Sigmoid colon (tissue), 7 donors: ENCODE measurements around the gene HEPN1. TPM values are rescaled to one million over a fixed set of nuclear protein-coding genes. Genes with fewer than 3 reads are reported as not detected.

Experiments used
- DNase-seq: peaks from one replicate; pipeline ENCODE4 v3.0.0-alpha.2; 2019
- H3K27ac ChIP-seq, 4 donors: fragments of 200-600 bp; sonication (generic); one replicate each; pipeline ENCODE4 v1.5.1; 2016 to 2019; ENCODE audit warnings: mild to moderate bottlenecking in 1 of 4
- H3K27me3 ChIP-seq, 3 donors: fragments of 200-600 bp; sonication (generic); one replicate each; pipeline ENCODE4 v1.5.1; 2019; ENCODE audit warnings: mild to moderate bottlenecking in 1 of 3
- H3K36me3 ChIP-seq, 4 donors: fragments of 200-600 bp; sonication (generic); one replicate each; pipeline ENCODE4 v1.5.1; 2016 to 2019
- H3K4me1 ChIP-seq, 4 donors: fragments of 200-600 bp; sonication (generic); one replicate each; pipeline ENCODE4 v1.5.1; 2017 to 2019
- H3K4me3 ChIP-seq, 4 donors: fragments of 200-600 bp; sonication (generic); one replicate each; pipeline ENCODE4 v1.5.1; 2017 to 2019; ENCODE audit warnings: mild to moderate bottlenecking in 2 of 4, moderate library complexity in 1 of 4
- H3K9me3 ChIP-seq, 4 donors: fragments of 200-600 bp in 3 of 4; sonication (generic) in 3 of 4; one replicate each; pipeline versions ENCODE4 v1.5.1 to v1.6.1; 2013 to 2019
- CTCF ChIP-seq, 4 experiments: fragments of 450-650 bp in 3 of 4; fragments of 200-600 bp in 1 of 4; IDR thresholded peaks; one replicate each; pipeline ENCODE4 v1.5.1; 2016 to 2019; ENCODE audit warnings: antibody characterized with exemption in 4 of 4, mild to moderate bottlenecking in 3 of 4, moderate library complexity in 2 of 4
- EP300 ChIP-seq, 4 donors: sonication (generic); formaldehyde crosslinking; IDR thresholded peaks; one replicate each; pipeline ENCODE4 v1.6.1; 2017; ENCODE audit warnings: antibody characterized with exemption in 4 of 4
- POLR2A ChIP-seq, 2 donors: fragments of 450-650 bp; IDR thresholded peaks; one replicate each; pipeline ENCODE4 v1.6.1; 2016; ENCODE audit warnings: antibody characterized with exemption in 2 of 2, mild to moderate bottlenecking in 2 of 2, moderate library complexity in 2 of 2
- POLR2AphosphoS5 ChIP-seq, 4 donors: sonication (generic); formaldehyde crosslinking; IDR thresholded peaks; one replicate each; pipeline ENCODE4 v1.6.1; 2017; ENCODE audit warnings: antibody characterized with exemption in 4 of 4
- WGBS, 2 donors: extraction: QIAGEN DNeasy Blood & Tissue Kit; methylation state at CpG; one replicate each; pipeline ENCODE4 v1.1.7; 2013; 5-methylcytosine and 5-hydroxymethylcytosine counted together
- intact Hi-C: fragments of 100-400 bp; cut with DNase I; formaldehyde crosslinking; loops from one replicate; pipeline ENCODE4 v1.15.1; 2023
- polyA plus RNA-seq, 3 donors: library from polyadenylated mRNA; stranded (reverse); fragments of 200-250 nt; gene quantifications; one replicate each; pipeline ENCODE4 v1.2.3, GENCODE V29; 2013
- total RNA-seq, 4 donors: library from RNA; depleted of rRNA; stranded (reverse); fragments of >200 nt; gene quantifications; one replicate each; pipeline ENCODE4 v1.1.0, GENCODE V29; 2016
- donor health status: healthy with polysubstance abuse.
- donor health status: Bipolar disorder and iron deficiency.
- donor health status: healthy.

Gene HEPN1
- total and polyA plus RNA-seq, 7 donors: 0.04 TPM; not detected in 6

- Histone ChIP-seq H3K27ac (peak overlapping the region in 2 of 4 donors; percentile 55 to 74), H3K4me1 (peaks cover 0 to 8% (median 6%) of the 10 kb centered on the region in 4 donors), H3K27me3 (no peaks in the 10 kb centered on the region), H3K4me3 (no peak overlapping the region), H3K9me3 (no peaks in the 10 kb centered on the region), H3K36me3 (no peaks in the 10 kb centered on the region)
- peak; percentile 71 for DNase-seq
- no peak for TF ChIP-seq EP300 (IDR thresholded peaks at IDR 0.05)
- peak in 2 of 4 donors; percentile 19 to 43 for TF ChIP-seq POLR2AphosphoS5 (IDR thresholded peaks at IDR 0.05)
- intact Hi-C loops: no loop called here
- WGBS, 2 donors: 67 to 82% methylated on average over 5 of the region's 5 CpGs
Measured at GRCh38 chr11:124900464-124900863, 18.6 kb upstream of the HEPN1 start.

GRCh38 chr11:124902616-124903015 lies 16.4 kb upstream of the HEPN1 start:
- Histone ChIP-seq H3K27me3 (no peaks in the 10 kb centered on the region), H3K9me3 (no peaks in the 10 kb centered on the region), H3K4me3 (no peak overlapping the region), H3K27ac (no peak overlapping the region), H3K36me3 (no peaks in the 10 kb centered on the region), H3K4me1 (peaks cover 0 to 8% (median 6%) of the 10 kb centered on the region in 4 donors)
- no peak for TF ChIP-seq CTCF (IDR thresholded peaks at IDR 0.05)
- no peak for TF ChIP-seq EP300 (IDR thresholded peaks at IDR 0.05)
- TF ChIP-seq POLR2AphosphoS5 (IDR thresholded peaks at IDR 0.05): no peak
- no peak for TF ChIP-seq POLR2A (IDR thresholded peaks at IDR 0.05)
- DNase-seq: no peak
- 95 to 96% methylated on average over 1 of the region's 1 CpG for WGBS, 2 donors
- intact Hi-C loops: no loop called here

GRCh38 chr11:124915541-124916369 lies 3.3 kb upstream of the HEPN1 start:
- Histone ChIP-seq H3K4me3 (no peak overlapping the region), H3K36me3 (no peaks in the 10 kb centered on the region), H3K27ac (no peak overlapping the region), H3K9me3 (no peaks in the 10 kb centered on the region), H3K4me1 (peaks cover 0 to 2% (median 1%) of the 10 kb centered on the region in 4 donors), H3K27me3 (no peaks in the 10 kb centered on the region)
- TF ChIP-seq EP300 (IDR thresholded peaks at IDR 0.05): no peak
- no peak for TF ChIP-seq POLR2AphosphoS5 (IDR thresholded peaks at IDR 0.05)
- TF ChIP-seq POLR2A (IDR thresholded peaks at IDR 0.05): no peak
- TF ChIP-seq CTCF (IDR thresholded peaks at IDR 0.05): no peak
- intact Hi-C loops: no loop called here
- WGBS, 2 donors: 84 to 86% methylated on average over 3 of the region's 3 CpGs
- DNase-seq: no peak

GRCh38 chr11:124916370-124916710 lies 2.7 kb upstream of the HEPN1 start:
- no peak overlapping the region for H3K27ac ChIP-seq
- peaks cover 4 to 6% (median 5%) of the 10 kb centered on the region in 3 donors for H3K27me3 ChIP-seq
- DNase-seq: no peak
- TF ChIP-seq CTCF (IDR thresholded peaks at IDR 0.05) (no peak), POLR2A (IDR thresholded peaks at IDR 0.05) (no peak), POLR2AphosphoS5 (IDR thresholded peaks at IDR 0.05) (no peak), EP300 (IDR thresholded peaks at IDR 0.05) (no peak)
- no peaks in the 10 kb centered on the region for H3K9me3 ChIP-seq
- peaks cover 0 to 8% (median 6%) of the 10 kb centered on the region in 4 donors for H3K4me1 ChIP-seq
- H3K36me3 ChIP-seq: no peaks in the 10 kb centered on the region
- intact Hi-C loops: no loop called here
- H3K4me3 ChIP-seq: no peak overlapping the region

- Histone ChIP-seq H3K4me3 (no peak overlapping the region), H3K9me3 (no peaks in the 10 kb centered on the region)
- intact Hi-C loops: no loop called here
Measured at GRCh38 chr11:124917115-124917637, 1.9 kb upstream of the HEPN1 start.

More at GRCh38 chr11:124917115-124917637, 1.9 kb upstream of the HEPN1 start:
- peaks cover 5 to 12% (median 6%) of the 10 kb centered on the region in 3 donors for H3K27me3 ChIP-seq
- WGBS, 2 donors: 75 to 82% methylated on average over 6 of the region's 6 CpGs
- no peak for TF ChIP-seq POLR2AphosphoS5 (IDR thresholded peaks at IDR 0.05)
- TF ChIP-seq EP300 (IDR thresholded peaks at IDR 0.05): no peak
- TF ChIP-seq CTCF (IDR thresholded peaks at IDR 0.05): no peak
- no peak for TF ChIP-seq POLR2A (IDR thresholded peaks at IDR 0.05)
- H3K27ac ChIP-seq: no peak overlapping the region
- no peaks in the 10 kb centered on the region for H3K36me3 ChIP-seq
- H3K4me1 ChIP-seq: peaks cover 0 to 11% (median 6%) of the 10 kb centered on the region in 4 donors
- DNase-seq: no peak
